Lung microvascular endothelial cell (primary cell): ENCODE measurements around the gene DGKZ. TPM values are rescaled to one million over a fixed set of nuclear protein-coding genes. Genes with fewer than 3 reads are reported as not detected.

ENCODE experiments used
- DNase-seq, 2 donors: peaks; one replicate each; pipeline versions ENCODE4 v3.0.0 to v3.0.0-alpha.2; 2010; ENCODE audit warnings: low read depth in 2 of 2
- total RNA-seq: library from RNA; depleted of rRNA; stranded (reverse); fragments of >200 nt; gene quantifications from 2 replicates; pipeline ENCODE4 v1.2.1, GENCODE V29; 2014

Gene DGKZ
- total RNA-seq, 1 donor from 2014 or later = 46.2 TPM

DNA sequence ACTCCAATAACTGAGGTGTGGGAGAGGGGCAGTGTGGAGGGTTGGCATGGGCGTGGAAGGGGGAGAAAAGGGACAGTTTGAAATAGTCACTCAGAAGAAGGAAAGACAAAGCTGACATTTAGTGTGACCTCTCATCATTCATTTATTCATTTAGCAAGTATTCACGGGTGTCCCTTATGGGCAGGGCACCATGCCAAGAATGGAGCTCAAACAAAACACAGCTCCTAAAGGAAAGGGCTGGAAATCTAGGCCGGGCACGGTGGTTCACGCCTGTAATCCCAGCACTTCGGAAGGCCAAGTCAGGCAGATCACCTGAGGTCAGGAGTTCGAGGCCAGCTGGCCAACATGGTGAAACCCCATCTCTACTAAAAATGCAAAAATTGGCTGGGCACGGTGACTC, 19.4 kb upstream of the DGKZ start:
- DNase-seq = peak in 1 of 2 donors; percentile 53

DNA sequence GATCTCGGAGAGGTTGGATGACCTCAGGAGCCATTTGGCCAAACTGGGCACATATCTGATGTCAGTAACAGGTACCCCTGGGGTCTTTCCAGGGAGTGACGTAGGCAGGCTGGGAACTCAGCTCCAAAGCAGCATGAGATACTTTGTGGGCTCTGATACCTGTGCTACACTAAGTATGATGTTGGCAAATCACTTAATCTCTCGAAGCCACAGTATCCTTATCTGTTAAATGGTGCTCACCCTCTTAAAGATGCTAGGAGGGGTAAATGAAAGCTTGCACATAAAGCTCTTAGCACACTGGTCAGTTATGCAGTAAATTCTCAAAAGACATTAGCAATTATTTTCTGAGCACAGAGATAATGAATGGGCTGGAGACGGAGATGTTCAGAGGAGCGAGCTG, 17.1 kb upstream of the DGKZ start:
- no peak for DNase-seq

DNA sequence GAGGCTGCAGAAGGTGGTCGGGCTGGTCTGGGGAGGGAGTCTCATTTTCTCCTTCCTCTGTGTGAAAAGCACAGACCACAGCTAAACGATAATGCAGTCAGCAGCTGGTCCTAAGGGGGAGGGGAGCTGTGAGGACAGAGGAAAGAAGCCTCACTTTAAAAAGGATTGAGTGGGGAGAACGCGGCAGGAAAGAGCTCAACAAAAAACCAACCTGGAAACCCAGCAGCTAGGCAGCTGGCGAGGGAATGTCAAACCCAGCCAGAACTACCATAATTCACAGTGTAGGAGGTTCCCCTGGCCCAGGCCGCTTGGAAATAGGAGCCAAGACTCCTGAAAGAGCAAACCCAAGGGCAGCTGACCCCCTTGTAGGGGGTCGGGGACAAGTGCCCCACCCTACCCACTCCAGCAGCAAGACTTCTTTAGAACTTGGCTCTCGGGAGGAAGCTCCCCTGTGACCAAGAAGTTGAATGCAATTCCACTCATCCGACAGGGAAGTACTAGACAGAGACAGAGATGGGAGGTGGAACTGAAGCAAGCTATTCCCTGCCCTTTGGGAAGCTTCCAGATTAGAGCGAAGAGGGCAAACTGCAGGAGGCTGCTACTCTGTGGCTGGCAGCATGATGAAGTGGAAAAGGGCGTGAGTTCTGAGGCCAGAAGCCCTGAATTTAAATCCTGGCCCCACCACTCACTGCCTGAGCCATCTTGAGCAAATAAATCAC, 16.5 kb upstream of the DGKZ start:
- DNase-seq = no peak

DNA sequence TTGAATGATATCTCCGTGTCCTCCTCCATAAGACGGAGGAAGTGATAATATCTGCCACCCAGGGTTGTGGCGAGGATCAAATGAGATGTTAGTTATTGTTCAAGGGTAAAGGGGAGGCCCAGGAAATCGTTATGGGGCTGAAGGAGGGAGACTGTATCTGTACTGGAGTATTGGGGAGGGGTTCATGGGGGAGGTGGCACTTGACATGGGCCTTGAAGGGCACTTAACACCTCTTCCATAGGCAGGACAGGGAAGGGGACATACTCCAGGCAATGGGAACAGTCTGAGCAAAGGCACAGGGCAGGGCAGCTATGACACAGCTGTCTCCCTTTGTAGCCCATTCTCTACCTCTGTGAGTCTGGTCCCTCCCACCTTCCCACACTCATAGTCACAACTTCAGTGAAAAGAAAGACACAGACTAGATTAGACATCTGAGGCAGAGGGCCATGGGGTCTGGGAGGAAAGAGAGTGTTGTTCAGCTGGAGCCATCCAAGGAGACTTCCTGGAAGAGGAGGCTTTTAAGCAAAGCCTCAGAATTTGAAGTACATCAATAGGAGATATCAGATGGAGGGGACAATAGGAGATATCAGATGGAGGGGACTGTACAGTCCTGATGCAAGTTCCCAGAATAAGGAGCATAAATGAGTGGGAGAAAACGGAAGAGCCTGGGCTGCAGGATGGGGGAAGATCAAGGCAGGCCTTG, 15.8 kb upstream of the DGKZ start:
- no peak for DNase-seq

DNA sequence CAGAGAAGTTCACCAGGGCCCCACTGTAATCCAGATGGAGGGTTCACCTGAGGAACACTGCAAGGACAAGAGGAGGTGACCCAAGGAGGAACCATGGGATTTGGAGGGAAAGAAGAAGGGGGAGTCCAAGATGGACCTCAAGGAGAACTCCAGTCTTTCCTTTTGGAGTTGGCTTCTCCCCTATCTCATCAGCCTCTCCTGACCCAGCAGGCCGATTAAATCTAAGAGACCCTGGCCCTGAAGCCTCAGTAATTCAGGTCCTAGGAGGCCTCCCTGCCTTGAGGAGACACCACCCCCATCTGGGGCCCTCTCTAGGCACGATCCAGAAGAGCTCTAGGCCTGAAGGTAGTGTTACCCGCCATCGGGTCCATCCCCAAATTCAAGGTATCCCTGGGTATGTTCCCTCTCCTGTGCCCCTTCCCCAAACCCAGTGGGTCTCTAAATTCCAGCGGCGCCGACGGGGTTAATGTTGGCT, 15.1 kb upstream of the DGKZ start:
- DNase-seq = no peak

DNA sequence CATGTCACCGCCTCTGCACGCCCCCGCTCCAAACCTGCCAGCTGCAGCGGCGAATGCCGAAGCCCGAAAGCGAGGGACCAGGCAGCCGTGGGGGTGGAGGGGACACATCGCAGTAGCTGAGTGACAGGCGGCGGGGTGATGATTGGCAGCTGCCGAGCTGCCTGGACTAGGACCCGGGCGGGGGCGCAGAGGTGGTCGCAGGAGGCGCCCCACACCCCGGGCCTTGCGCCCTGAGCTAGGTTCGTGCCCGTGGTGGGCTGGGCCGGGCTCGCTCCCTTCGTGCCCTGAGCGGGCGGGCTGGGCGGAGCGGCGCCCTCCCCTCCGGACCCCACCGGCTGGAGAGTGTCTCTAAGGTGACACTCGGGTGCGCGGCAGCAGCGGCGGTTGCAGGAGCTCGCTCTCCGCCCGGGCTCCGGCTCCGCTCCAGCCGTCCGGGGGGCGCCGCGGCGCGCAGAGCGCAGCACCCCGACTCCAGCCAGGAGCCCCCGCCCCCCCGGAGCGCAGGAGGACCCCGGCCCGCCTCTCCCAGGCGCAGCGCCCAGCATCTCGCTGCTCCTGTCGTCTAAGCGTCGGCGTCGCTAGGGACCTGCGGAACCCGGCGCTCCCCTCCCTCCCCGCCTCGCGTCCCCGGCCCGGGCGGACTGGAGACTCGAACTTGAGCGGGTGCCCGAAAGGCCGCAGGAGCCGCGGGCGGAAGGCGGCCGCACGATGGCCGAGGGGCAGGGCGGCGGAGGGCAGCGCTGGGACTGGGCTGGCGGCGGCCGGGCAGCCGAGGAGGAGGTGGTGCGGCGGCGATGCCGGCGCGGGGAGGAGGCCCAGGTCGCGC, 14.5 kb upstream of the DGKZ start:
- no peak for DNase-seq

DNA sequence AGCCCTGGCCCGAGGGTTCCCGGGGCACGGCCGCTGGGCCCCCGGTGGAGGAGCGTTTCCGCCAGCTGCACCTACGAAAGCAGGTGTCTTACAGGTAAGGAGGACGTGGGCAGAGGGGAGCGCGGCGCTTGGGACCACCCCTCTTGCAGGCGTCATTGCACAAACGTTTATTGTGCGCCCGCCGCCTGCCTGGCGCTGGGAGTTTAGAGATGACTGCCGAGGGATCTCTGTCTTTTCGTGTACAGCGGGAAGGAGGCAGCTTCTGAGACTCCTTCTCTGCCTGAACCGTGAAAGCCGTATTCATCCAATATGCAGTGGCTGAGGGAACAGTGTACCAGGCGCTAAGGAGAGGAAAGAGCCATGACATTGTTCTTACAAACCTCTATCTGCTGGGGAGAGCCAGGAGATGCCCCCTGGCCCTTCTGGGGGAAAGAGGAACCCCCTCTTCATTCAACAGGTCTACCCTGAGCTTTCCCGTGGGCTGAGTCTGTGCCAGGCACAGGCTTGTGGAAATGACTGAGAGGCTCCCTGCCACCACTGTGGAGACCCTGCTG, 13.8 kb upstream of the DGKZ start:
- no peak for DNase-seq

DNA sequence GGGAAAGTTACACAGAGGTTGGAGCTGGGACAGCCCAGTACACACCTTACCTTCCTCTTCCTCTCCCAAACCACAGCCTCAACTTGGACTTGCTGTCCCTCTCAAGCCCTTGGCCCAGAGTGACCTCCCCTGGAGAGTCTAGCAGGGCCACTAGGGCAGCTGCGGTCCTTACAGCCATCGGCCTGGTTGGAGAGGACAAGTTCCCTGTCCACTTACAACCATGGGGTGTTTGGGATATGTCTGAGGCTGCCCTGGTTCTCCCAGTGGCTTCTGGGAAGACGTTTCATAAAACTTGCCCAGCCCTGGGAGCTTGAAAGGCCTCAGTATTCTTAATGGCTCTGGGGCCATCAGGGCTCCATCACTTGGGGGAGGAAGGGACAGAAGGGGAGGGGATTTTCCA, 13.1 kb upstream of the DGKZ start:
- no peak for DNase-seq

DNA sequence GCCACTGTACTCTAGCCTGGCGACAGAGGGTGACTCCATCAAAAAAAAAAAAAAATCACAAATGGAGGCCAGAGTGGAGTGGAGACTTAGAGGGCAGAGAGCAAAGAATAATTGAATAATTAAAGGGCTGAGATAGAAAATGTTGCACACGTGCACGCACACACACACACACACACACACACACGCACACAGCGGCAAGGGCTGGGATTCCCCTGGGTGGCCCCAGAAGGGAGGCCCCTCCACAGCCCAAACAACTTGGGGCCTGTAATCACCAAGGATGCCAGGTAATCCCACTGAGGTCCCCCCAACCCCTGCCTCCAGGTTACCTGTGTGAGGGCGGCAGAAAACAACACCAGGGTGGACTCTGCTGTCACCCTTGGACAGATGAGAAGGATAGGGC, 12.0 kb upstream of the DGKZ start:
- no peak for DNase-seq

DNA sequence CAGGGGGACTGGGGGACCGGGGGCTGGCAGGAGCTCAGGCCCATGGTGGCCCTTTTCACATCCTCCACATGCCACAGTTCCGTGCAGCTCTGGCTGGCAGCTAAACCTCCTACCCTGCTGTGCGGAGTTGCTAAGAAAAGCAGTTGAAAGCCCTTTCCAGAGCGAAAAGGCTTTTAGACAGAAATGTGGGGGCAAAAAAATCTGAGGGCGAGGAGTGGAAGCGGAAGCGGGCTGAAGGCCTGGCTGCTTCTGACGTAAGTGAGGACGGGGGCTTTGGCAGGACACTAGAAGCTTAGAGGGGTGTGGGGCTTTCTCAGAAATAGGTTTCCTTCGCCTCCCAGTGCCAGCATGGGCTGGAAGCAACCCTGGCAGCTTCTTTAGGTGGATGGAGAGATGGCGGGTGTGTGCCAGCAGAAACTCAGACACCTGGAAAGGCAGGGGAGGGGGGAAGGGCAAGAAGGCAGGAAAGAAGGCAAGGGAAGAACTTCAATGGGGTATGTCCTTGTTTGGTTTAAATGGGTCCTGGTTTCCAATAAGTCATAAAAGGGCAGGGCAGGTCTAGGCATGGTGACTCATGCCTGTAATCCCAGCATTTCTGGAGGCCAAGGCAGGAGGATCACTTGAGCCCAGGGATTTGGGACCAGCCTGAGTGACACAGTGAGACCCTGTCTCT, 11.2 kb upstream of the DGKZ start:
- DNase-seq = no peak

DNA sequence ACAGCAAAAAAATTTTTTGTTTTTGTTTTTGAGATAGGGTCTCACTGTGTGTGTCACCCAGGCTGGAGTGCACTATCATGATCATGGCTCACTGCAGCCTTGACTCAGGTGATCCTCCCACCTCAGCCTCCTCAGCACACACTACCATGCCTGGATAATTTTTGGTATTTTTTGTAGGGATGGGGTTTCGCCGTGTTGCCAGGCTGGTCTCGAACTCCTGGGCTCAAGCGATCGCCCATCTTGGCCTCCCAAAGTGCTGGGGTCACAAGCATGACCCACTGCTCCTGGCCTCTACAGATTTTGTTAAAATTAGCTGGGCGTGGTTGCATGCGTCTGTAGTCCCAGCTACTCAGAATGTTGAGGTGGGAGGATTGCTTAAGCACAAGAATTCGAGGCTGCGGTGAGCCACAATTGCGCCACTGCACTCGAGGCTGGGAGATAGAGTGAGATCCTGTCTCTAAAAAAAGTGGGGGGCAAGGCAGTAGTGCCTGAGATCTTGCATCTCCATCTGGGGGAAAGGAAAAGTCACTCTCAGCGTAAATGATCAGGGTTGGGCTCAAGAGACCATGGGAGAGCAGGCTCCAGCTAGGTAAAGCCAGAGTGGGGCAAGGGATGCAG, 10.6 kb upstream of the DGKZ start:
- DNase-seq = no peak

DNA sequence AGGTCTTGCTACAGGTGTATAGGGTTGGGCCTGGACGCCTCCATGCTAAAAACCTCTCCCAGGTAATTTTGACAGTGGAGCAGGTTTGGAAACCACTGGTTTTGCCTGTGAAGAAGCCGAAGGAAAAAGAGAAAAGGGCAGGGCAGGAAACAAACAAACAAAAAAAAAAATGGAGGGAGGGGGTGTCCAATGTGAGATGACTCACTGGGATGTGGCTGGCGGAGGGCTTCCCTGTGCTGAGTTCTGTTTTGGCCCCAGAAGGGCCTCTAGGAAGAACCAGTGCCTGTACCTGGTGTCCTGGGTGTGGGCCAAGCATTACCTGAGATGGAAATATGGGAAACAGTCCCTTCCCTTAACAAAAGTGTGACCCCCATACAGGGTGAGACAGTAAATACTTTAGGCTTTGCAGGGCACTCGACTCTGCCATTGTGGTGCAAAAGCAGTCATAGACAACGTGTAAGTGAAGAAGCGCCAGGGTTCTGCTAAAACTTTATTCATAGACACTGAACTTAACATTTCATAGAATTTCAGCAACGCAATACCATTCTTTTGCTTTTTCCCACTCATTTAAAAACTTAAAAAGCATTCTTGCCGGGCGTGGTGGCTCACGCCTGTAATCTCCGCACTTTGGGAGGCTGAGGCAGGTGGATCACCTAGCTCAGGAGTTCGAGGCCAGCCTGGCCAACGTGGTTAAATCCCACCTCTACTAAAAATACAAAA, 9.5 kb upstream of the DGKZ start:
- no peak for DNase-seq

DNA sequence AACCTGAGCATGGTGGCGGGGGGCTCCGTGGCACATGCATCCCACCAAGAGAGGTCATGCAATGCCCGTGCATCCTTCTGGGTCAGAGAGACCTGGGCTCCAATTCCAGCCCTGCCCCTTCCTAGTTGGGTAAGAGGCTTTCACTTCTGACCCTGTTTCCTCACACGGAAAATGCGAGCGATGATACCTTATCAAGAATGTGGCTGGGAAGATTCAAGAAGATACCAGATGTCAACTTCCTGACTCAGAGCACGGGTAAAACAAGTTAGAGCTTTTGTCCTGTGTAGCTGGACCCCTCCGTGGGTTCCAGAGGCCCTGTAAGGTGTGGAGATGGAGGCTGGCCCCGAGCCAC, 8.7 kb upstream of the DGKZ start:
- DNase-seq = no peak

DNA sequence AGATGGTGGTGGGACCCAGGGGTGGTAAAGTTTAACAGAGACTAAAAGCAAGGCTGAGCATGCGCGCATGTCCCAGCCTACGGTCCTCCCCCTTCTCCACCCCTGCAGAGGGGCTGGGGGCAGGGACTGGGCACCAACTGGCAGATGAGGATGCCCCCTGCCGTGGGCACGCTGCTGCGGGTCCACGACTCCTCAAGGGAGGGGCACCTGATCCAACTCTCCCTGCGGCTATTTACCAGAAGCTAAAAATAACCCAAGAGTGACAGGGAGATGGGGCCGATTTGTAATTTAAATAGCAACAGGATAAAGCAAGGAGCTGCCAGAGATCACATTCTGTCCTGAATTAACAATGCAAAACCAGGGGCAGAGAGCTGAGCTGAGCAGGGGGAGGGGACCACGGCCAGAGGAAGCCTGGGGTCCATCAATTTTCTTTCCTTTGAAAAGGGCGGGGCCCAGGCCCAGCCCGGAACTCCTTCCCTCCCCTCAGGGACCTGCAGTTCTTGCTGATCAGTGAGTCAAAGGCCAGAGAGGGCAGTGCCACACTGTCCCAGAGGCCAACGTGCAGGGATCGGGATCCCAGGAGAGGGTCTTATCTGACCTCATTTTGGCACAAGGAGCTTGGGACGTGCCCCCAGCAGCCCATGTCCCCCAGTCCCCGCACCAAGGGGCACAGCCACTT, 8.1 kb upstream of the DGKZ start:
- no peak for DNase-seq

DNA sequence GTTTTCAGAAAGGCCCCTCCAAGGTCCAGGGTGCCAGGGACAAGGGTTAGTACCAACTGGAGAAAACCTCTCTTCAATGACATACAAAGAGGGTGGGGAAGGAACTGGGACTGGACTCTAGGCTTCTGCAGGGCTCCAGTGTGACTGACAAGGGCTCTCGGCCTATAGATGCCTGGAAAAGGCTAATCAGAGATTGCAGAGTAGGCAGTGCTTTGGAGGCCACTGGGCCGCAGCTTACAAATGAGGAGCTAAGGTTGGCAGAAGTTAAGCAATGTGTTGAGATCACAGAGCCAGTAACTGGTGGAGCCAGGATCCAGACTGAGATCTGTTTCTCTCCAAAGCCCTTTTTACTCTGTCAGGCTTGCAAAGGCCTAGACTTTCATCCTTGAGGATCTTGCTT, 7.4 kb upstream of the DGKZ start:
- no peak for DNase-seq

DNA sequence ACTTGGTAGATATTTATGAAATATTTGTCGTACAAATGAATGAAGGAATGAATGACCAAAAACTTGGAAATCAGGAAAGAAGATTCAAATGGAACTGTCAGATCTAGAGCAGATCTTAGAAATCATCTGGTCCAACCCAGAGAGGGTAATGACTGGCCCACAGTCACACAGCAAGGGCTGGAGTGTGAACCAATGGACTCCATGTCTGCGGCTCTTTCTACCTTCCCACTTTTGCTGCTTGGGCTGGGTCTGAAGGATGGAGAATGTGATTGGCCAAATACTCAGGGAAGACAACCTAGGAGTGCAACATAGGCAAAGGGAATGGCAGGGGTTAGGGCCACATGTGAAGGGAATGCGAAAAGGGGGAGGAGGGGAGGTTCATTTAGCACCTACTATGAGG, 5.8 kb upstream of the DGKZ start:
- DNase-seq = no peak

DNA sequence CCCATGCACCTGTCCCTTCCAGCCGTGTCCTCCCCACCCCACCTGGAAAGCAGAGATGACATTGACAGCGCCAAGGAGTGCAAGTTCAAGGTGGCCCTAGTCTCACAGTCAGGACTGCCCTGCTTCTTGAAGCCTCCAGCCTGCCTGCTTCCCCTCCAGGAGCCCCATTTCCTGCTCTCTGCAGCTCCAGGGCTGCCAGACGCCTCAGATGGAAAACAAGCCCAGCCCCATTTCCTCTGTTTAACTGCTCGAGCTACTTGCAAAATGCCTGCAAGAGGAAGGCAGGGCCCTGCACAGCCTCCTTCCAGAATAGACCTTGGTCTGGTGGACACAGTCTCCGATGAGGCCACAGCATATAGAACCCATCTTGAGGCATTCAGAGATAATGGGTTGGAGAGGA, 5.0 kb upstream of the DGKZ start:
- DNase-seq = peak in 1 of 2 donors; percentile 73

DNA sequence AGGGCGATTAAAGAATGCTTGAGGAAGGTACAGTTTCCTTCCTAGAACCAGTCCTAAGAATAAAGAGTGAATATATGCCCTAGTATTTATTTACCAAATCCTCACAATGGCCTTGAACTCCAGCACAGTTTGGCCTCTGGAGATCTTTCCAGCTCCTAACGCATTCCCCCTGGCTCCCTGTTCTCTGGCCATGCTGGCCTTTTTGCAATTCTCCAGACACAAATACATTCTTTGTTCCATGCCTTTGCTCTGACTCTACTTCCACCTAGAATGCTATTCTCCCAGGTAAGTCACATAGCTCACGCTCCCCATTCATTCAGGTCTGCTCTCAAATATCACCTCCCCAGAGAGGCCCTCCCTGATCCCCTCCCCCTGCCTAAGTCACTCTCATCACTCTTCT, 3.7 kb upstream of the DGKZ start:
- no peak for DNase-seq

DNA sequence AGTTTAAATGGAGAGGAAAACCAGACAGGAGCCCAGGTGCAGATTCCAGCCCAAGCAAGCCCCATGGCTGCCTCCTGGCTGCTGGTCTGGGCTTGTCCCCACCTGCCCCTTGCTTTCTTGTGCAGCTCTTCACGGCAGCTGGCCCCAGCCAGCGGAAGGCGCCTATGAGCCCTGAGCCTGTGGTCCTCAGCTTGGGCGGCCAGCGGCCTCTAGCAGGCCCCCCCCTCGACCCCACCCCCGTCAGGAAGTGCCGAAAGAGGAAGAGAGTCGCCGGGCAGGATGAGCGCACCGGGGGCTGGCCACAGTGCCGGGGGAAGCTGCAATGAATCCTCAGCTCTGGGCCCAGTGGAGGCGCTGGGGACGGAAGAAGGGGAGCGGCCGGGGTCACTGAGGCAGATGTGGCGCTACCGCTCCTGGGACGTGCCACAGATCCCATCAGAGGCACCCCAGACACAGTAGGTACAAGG, 2.1 kb upstream of the DGKZ start:
- peak; percentile 57 to 69 for DNase-seq
